ENCODE data around the gene LAMA1.

LAMA1 gene

GRCh38 chr18:7020995-7021777 lies 96.4 kb downstream of the LAMA1 start:
- DNase-seq (ENCODE audit: insufficient read length, low spot score) = no peak
- TF ChIP-seq TAF1 (IDR thresholded peaks at IDR 0.05; ENCODE audit: low read depth, low read length) (no peak), POU2F2 (IDR thresholded peaks at IDR 0.05; ENCODE audit: low read depth, low read length) (no peak), POLR2AphosphoS5 (IDR thresholded peaks at IDR 0.05; ENCODE audit: low read depth, low read length) (no peak), PAX5 (IDR thresholded peaks at IDR 0.05; ENCODE audit: insufficient read depth, low read length, severe bottlenecking) (no peak), POLR2A (IDR thresholded peaks at IDR 0.05; ENCODE audit: low read depth, low read length) (no peak), SPI1 (IDR thresholded peaks at IDR 0.05; ENCODE audit: low read depth, low read length) (no peak)
- FAIRE-seq = no peak

DNA sequence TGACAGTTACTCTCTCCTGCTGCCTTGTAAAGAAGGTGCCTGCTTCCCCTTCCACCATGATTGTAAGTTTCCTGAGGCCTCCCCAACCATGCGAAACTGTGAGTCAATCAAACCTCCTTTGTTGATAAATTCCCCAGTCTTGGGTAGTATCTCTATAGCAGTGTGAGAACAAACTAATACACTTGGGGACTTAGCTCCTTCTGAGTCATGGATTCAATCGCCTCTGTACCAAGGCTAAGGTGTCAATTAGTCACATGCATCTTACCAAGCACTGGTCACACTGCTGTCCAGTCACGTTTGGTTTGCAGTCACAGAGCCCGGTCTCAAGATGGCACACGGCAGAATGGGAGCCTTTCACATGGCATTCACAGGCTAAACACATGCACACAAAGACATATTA lies 100.6 kb downstream of the LAMA1 start:
- FAIRE-seq (no peak), DNase-seq (ENCODE audit: insufficient read length, low spot score) (no peak)
- no peak for TF ChIP-seq SPI1 (IDR thresholded peaks at IDR 0.05; ENCODE audit: low read depth, low read length)
- TF ChIP-seq POLR2A (IDR thresholded peaks at IDR 0.05; ENCODE audit: low read depth, low read length) = no peak
- TF ChIP-seq POLR2AphosphoS5 (IDR thresholded peaks at IDR 0.05; ENCODE audit: low read depth, low read length) = no peak
- no peak for TF ChIP-seq PAX5 (IDR thresholded peaks at IDR 0.05; ENCODE audit: insufficient read depth, low read length, severe bottlenecking)
- TF ChIP-seq POU2F2 (IDR thresholded peaks at IDR 0.05; ENCODE audit: low read depth, low read length) = no peak
- TF ChIP-seq TAF1 (IDR thresholded peaks at IDR 0.05; ENCODE audit: low read depth, low read length) = no peak

DNA sequence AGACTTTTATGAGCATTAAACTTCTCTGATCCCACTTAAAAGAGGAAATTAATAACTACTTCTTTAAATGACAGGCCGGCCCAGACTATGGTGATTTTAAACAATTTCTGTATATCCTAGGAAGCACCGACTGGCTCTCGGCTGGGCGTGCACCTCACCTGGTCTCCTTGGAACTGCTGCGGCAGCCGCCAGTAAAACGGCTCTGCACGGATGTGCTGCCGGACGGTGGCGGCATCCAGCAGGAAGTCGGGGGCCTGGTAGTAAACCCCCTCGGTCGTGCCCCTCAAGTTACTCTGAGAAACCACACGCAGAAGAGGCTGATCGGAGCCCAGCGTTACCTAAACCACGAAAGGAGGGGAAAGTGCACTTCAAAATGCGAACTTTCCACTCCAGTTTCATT lies 106.5 kb downstream of the LAMA1 start:
- TF ChIP-seq PAX5 (IDR thresholded peaks at IDR 0.05; ENCODE audit: insufficient read depth, low read length, severe bottlenecking) (no peak), POLR2A (IDR thresholded peaks at IDR 0.05; ENCODE audit: low read depth, low read length) (no peak), TAF1 (IDR thresholded peaks at IDR 0.05; ENCODE audit: low read depth, low read length) (no peak), POU2F2 (IDR thresholded peaks at IDR 0.05; ENCODE audit: low read depth, low read length) (no peak), SPI1 (IDR thresholded peaks at IDR 0.05; ENCODE audit: low read depth, low read length) (no peak), POLR2AphosphoS5 (IDR thresholded peaks at IDR 0.05; ENCODE audit: low read depth, low read length) (no peak)
- DNase-seq (ENCODE audit: insufficient read length, low spot score) (no peak), FAIRE-seq (no peak)

GRCh38 chr18:7004009-7004408 lies 113.6 kb downstream of the LAMA1 start:
- no peak for FAIRE-seq
- no peak for DNase-seq (ENCODE audit: insufficient read length, low spot score)
- TF ChIP-seq POLR2AphosphoS5 (IDR thresholded peaks at IDR 0.05; ENCODE audit: low read depth, low read length) (no peak), SPI1 (IDR thresholded peaks at IDR 0.05; ENCODE audit: low read depth, low read length) (no peak), POLR2A (IDR thresholded peaks at IDR 0.05; ENCODE audit: low read depth, low read length) (no peak), TAF1 (IDR thresholded peaks at IDR 0.05; ENCODE audit: low read depth, low read length) (no peak)

GRCh38 chr18:7002107-7002506 lies 115.5 kb downstream of the LAMA1 start:
- FAIRE-seq = no peak
- DNase-seq (ENCODE audit: insufficient read length, low spot score) = no peak

GRCh38 chr18:7000484-7001096 lies 117.0 kb downstream of the LAMA1 start:
- FAIRE-seq = no peak
- DNase-seq (ENCODE audit: insufficient read length, low spot score) = no peak
- TF ChIP-seq PAX5 (IDR thresholded peaks at IDR 0.05; ENCODE audit: insufficient read depth, low read length, severe bottlenecking) (no peak), TAF1 (IDR thresholded peaks at IDR 0.05; ENCODE audit: low read depth, low read length) (no peak), POLR2A (IDR thresholded peaks at IDR 0.05; ENCODE audit: low read depth, low read length) (no peak), SPI1 (IDR thresholded peaks at IDR 0.05; ENCODE audit: low read depth, low read length) (no peak), POU2F2 (IDR thresholded peaks at IDR 0.05; ENCODE audit: low read depth, low read length) (no peak), POLR2AphosphoS5 (IDR thresholded peaks at IDR 0.05; ENCODE audit: low read depth, low read length) (no peak)

More at GRCh38 chr18:7002107-7002506, 115.5 kb downstream of the LAMA1 start:
- TF ChIP-seq TAF1 (IDR thresholded peaks at IDR 0.05; ENCODE audit: low read depth, low read length) (no peak), POU2F2 (IDR thresholded peaks at IDR 0.05; ENCODE audit: low read depth, low read length) (no peak), POLR2AphosphoS5 (IDR thresholded peaks at IDR 0.05; ENCODE audit: low read depth, low read length) (no peak), PAX5 (IDR thresholded peaks at IDR 0.05; ENCODE audit: insufficient read depth, low read length, severe bottlenecking) (no peak), POLR2A (IDR thresholded peaks at IDR 0.05; ENCODE audit: low read depth, low read length) (no peak)

GRCh38 chr18:6997808-6998207 lies 119.8 kb downstream of the LAMA1 start:
- TF ChIP-seq SPI1 (IDR thresholded peaks at IDR 0.05; ENCODE audit: low read depth, low read length) = no peak
- TF ChIP-seq POLR2A (IDR thresholded peaks at IDR 0.05; ENCODE audit: low read depth, low read length) = no peak
- no peak for TF ChIP-seq POU2F2 (IDR thresholded peaks at IDR 0.05; ENCODE audit: low read depth, low read length)
- TF ChIP-seq TAF1 (IDR thresholded peaks at IDR 0.05; ENCODE audit: low read depth, low read length) = no peak
- DNase-seq (ENCODE audit: insufficient read length, low spot score) = no peak
- FAIRE-seq = no peak

DNA sequence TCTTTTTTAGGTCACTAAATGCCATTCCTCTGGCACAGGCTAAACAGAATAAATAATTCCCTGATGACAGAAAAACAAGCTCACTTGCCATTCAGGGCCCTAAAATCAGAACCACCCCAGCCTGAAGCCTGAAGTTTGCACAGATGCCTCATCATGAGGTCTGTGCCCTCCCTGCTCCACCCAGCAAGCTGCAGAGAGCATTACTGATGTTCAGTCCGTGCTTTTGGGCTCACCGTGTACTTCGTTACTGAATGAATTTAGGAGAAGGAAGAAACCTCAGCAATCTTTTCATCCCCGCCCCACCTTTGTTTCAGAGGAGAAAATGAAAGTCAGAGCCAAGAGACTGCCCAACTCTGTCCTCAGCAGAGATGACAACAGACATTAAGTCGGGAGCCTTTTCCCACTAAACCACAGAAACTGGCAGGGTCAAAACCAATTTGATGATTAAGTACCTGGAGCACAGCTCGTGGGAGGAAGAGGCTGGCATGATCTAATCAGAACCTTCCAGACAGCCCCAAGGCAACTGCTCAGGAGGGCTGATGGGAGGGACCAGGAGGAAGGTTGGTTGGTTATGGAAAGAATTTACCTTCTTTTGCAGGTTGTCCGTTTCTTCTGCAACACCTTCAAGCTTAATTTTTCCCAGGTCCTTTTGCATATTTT lies 122.7 kb downstream of the LAMA1 start:
- TF ChIP-seq POLR2AphosphoS5 (IDR thresholded peaks at IDR 0.05; ENCODE audit: low read depth, low read length) (no peak), SPI1 (IDR thresholded peaks at IDR 0.05; ENCODE audit: low read depth, low read length) (no peak), POU2F2 (IDR thresholded peaks at IDR 0.05; ENCODE audit: low read depth, low read length) (no peak), PAX5 (IDR thresholded peaks at IDR 0.05; ENCODE audit: insufficient read depth, low read length, severe bottlenecking) (no peak), POLR2A (IDR thresholded peaks at IDR 0.05; ENCODE audit: low read depth, low read length) (no peak), TAF1 (IDR thresholded peaks at IDR 0.05; ENCODE audit: low read depth, low read length) (no peak)
- FAIRE-seq (no peak), DNase-seq (ENCODE audit: insufficient read length, low spot score) (no peak)

DNA sequence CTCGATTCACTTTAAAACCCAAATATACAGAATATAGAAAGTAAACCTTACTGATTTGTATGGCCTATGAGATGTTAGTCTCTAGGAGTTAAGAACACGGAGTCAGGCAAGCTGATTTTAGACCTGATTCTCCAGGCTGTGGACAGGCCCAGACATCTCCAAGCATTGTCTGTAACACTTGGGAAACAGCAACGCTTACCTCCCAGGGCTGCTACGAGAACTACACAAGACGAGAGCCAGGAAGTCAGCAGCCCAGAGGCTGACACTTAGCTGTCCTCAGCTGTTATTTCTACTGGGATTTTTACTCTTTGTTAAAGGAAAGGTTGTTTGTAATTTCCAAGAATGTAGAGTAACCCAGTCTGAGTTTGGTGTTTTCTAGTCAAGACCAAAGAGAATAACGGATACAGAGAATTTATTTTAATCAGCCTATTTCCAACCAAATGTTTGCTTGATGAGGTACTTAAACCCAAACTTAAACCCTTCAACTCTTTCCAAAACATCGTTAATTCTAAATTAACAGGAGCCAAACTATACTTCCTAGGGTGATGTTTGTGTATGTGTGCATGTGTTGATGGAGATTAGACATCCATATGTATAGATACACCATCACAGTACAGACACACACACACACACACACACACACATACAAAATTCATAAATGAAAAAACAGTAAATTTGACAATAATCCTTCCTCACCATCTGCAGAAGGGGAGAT lies 123.4 kb downstream of the LAMA1 start:
- FAIRE-seq (no peak), DNase-seq (ENCODE audit: insufficient read length, low spot score) (no peak)
- TF ChIP-seq PAX5 (IDR thresholded peaks at IDR 0.05; ENCODE audit: insufficient read depth, low read length, severe bottlenecking) (no peak), POLR2AphosphoS5 (IDR thresholded peaks at IDR 0.05; ENCODE audit: low read depth, low read length) (no peak)

All from GM12891 (cell line).